GM12878 (cell line): ENCODE results near the gene AIG1. TPM values are rescaled to one million over a fixed set of nuclear protein-coding genes. Genes with fewer than 3 reads are reported as not detected.

Experiments used
- ATAC-seq: fragments of 200-7000 bp; cut with Tn5 transposase; 3 replicates; pipeline ENCODE4 v1.9.1; 2020; ENCODE audit warnings: mild to moderate bottlenecking, moderate library complexity
- BruUV-seq: library from RNA; stranded (reverse); fragments of 400-500 nt; replicated peaks from 2 replicates; lab custom pipeline; 2021; lab: Mats Ljungman, UMichigan
- CTCF ChIA-PET: fragments of 300-600 bp; sonication (Branson Sonifier 250); formaldehyde crosslinking; extraction: SDS; loops from one replicate; lab custom pipeline; 2021; ENCODE audit warnings: inconsistent platforms; lab: Yijun Ruan, JAX
- POLR2A ChIA-PET: fragments of 350-600 bp; formaldehyde crosslinking; extraction: SDS; loops from one replicate; lab custom pipeline; 2021; ENCODE audit warnings: inconsistent platforms; lab: Charles Lee
- RAD21 ChIA-PET: fragments of 300-600 bp; sonication (Branson Sonifier 250); formaldehyde crosslinking; loops from one replicate; lab custom pipeline; 2023; ENCODE audit warnings: antibody characterized with exemption; ENCODE audit not compliant: unreplicated experiment; lab: Charles Lee
- SMC1A ChIA-PET: fragments of 300-600 bp; sonication (Branson Sonifier 250); formaldehyde crosslinking; loops from one replicate; lab custom pipeline; 2023; ENCODE audit not compliant: unreplicated experiment, uncharacterized antibody; lab: Charles Lee
- DNase-seq: peaks from one replicate; pipeline ENCODE4 v3.0.0-alpha.2; 2011; ENCODE audit warnings: low read depth, low spot score
- FAIRE-seq: peaks from 3 replicates; lab custom pipeline; 2011; peaks lifted over from hg19 to GRCh38; lab: Jason Lieb, UNC
- H2AFZ ChIP-seq: 2 replicates; pipeline ENCODE4 v1.6.0; 2011; ENCODE audit warnings: low read depth, low read length, control low read depth; ENCODE audit not compliant: control insufficient read depth
- H3K27ac ChIP-seq: 2 replicates; pipeline ENCODE4 v1.5.1; 2011; ENCODE audit warnings: control low read depth; ENCODE audit not compliant: control insufficient read depth, insufficient read depth
- H3K27me3 ChIP-seq, 2 experiments: replicated peaks in 1 of 2; 2 replicates each; pipeline versions ENCODE4 v1.6.0 to v1.6.1; 2011; ENCODE audit warnings: low read length in 1 of 2; ENCODE audit not compliant: control insufficient read depth in 2 of 2, insufficient read depth in 2 of 2
- H3K36me3 ChIP-seq, 2 experiments: 2 replicates each; pipeline ENCODE4 v1.5.1; 2011; ENCODE audit warnings: low read length in 1 of 2; ENCODE audit not compliant: control insufficient read depth in 2 of 2, insufficient read depth in 2 of 2
- H3K4me1 ChIP-seq: 2 replicates; pipeline ENCODE4 v1.6.1; 2011; ENCODE audit warnings: mild to moderate bottlenecking, low read length, moderate library complexity, mixed read lengths; ENCODE audit not compliant: control insufficient read depth, insufficient read depth
- H3K4me2 ChIP-seq: 2 replicates; pipeline ENCODE4 v1.6.0; 2011; ENCODE audit warnings: control low read depth; ENCODE audit not compliant: control insufficient read depth, insufficient read depth
- H3K4me3 ChIP-seq: fragments of 200-600 bp; sonication (generic); 2 replicates; pipeline ENCODE4 v1.5.1; 2016
- H3K79me2 ChIP-seq: 2 replicates; pipeline ENCODE4 v1.6.0; 2011; ENCODE audit warnings: low read length; ENCODE audit not compliant: control insufficient read depth, insufficient read depth
- H3K9ac ChIP-seq: 2 replicates; pipeline ENCODE4 v1.8.0; 2011; ENCODE audit warnings: low read length, control low read depth, mixed read lengths; ENCODE audit not compliant: control insufficient read depth, insufficient read depth
- H3K9me3 ChIP-seq: replicated peaks from 3 replicates; pipeline ENCODE4 v1.5.1; 2011; ENCODE audit warnings: mild to moderate bottlenecking, low read length; ENCODE audit not compliant: control insufficient read depth, insufficient read depth
- H4K20me1 ChIP-seq: 2 replicates; pipeline ENCODE4 v1.6.0; 2011; ENCODE audit not compliant: control insufficient read depth, insufficient read depth
- CBX5 ChIP-seq: sonication (generic); IDR thresholded peaks from 2 replicates; pipeline ENCODE4 v1.6.1; 2016; ENCODE audit warnings: low read depth, moderate library complexity, mild to moderate bottlenecking, inconsistent platforms
- FOXM1 ChIP-seq: IDR thresholded peaks from 2 replicates; pipeline ENCODE4 v1.6.1; 2012; ENCODE audit warnings: low read depth, mild to moderate bottlenecking, inconsistent platforms, low read length, moderate library complexity
- HCFC1 ChIP-seq: fragments of 150-350 bp; IDR thresholded peaks from 2 replicates; pipeline ENCODE4 v1.6.1; 2014; ENCODE audit warnings: low read length
- MEF2B ChIP-seq: fragments of 450-650 bp; IDR thresholded peaks from 2 replicates; pipeline ENCODE4 v1.6.1; 2018; ENCODE audit warnings: mild to moderate bottlenecking, moderate library complexity; ENCODE audit not compliant: partially characterized antibody, poor library complexity, severe bottlenecking
- MYB ChIP-seq: fragments of 150-350 bp; IDR thresholded peaks from 2 replicates; pipeline ENCODE4 v1.6.1; 2014; ENCODE audit warnings: mild to moderate bottlenecking, low read depth, low read length, borderline replicate concordance
- NR2C1 ChIP-seq: fragments of 450-650 bp; IDR thresholded peaks from 2 replicates; pipeline ENCODE4 v1.6.1; 2017; ENCODE audit warnings: antibody characterized with exemption, mild to moderate bottlenecking, moderate library complexity
- NRF1 ChIP-seq: conservative IDR thresholded peaks from 2 replicates; pipeline ENCODE4 v1.6.1; 2011; ENCODE audit warnings: mild to moderate bottlenecking, low read depth, low read length, improper control_type of control experiment
- POU2F2 ChIP-seq: IDR thresholded peaks from 3 replicates; pipeline ENCODE4 v1.6.1; 2011; ENCODE audit warnings: low read depth, mild to moderate bottlenecking, low read length, borderline replicate concordance
- RCOR1 ChIP-seq: conservative IDR thresholded peaks from 2 replicates; pipeline ENCODE4 v1.6.1; 2012; ENCODE audit warnings: low read depth, low read length, improper control_type of control experiment
- RFX5 ChIP-seq: IDR thresholded peaks from 2 replicates; pipeline ENCODE4 v1.6.1; 2011; ENCODE audit warnings: low read depth, low read length, improper control_type of control experiment
- SMARCA5 ChIP-seq: fragments of 450-650 bp; IDR thresholded peaks from 2 replicates; pipeline ENCODE4 v1.6.1; 2017; ENCODE audit warnings: mild to moderate bottlenecking
- SMC3 ChIP-seq: IDR thresholded peaks from 2 replicates; pipeline ENCODE4 v1.6.1; 2011; ENCODE audit warnings: low read length, improper control_type of control experiment, borderline replicate concordance
- SREBF1 ChIP-seq: IDR thresholded peaks from 2 replicates; pipeline ENCODE4 v1.6.1; 2012; ENCODE audit warnings: mild to moderate bottlenecking, low read length
- TARDBP ChIP-seq: IDR thresholded peaks from 2 replicates; pipeline ENCODE4 v1.6.1; 2016; ENCODE audit warnings: borderline replicate concordance
- WGBS: methylation state at CpG from one replicate; pipeline ENCODE4 v1.1.6; 2016; ENCODE audit warnings: low lambda C conversion rate; ENCODE audit not compliant: insufficient replicate concordance, insufficient coverage; ENCODE audit errors: missing lambda C conversion rate; 5-methylcytosine and 5-hydroxymethylcytosine counted together
- in situ Hi-C: fragments of 300-500 bp; cut with MboI; formaldehyde crosslinking; loops from 9 replicates; pipeline ENCODE4 v1.14.3; 2018; ENCODE audit warnings: mixed read lengths
- intact Hi-C: fragments of 100-400 bp; cut with micrococcal nuclease; formaldehyde crosslinking; loops from one replicate; pipeline ENCODE4 v1.14.2; 2022; ENCODE audit not compliant: unreplicated experiment
- polyA plus RNA-seq, 11 experiments: library from polyadenylated mRNA; depleted of rRNA in 4 of 11; unstranded in 6 of 11; stranded (reverse) in 5 of 11; fragments of >200 nt; fragmentation: Nextera tagmentation in 4 of 11; fragmentation: Illumina TruSeq in 1 of 11; extraction: Ambion mirVana in 4 of 11; extraction: Trizol in 1 of 11; gene quantifications; 1 replicate in 1 of 11; 2 replicates in 10 of 11; pipeline versions ENCODE4 v1.2.1 to v1.2.3, GENCODE V29; 2011 to 2016; ENCODE audit warnings: inconsistent platforms in 2 of 11, missing spikeins in 2 of 11, low read depth in 1 of 11
- total RNA-seq, 4 experiments: library from RNA; depleted of rRNA in 3 of 4; stranded (reverse); fragments of >200 nt in 3 of 4; fragmentation: Illumina TruSeq in 1 of 4; extraction: Trizol in 1 of 4; gene quantifications; 2 replicates each; pipeline versions ENCODE4 v1.2.1 to v1.2.3, GENCODE V29; 2013 to 2021
- TF ChIP-seq, protein P1 (sequence below): fragments of 150-350 bp; IDR thresholded peaks from 2 replicates; pipeline ENCODE4 v1.6.1; 2016; ENCODE audit warnings: low read depth, low read length
- TF ChIP-seq, protein P2 (sequence below): fragments of 450-650 bp; IDR thresholded peaks from 2 replicates; pipeline ENCODE4 v1.6.1; 2017; ENCODE audit warnings: low read depth, mild to moderate bottlenecking, moderate library complexity

Gene AIG1
- total and polyA plus RNA-seq, 10 of the 15 experiments (the other 5 are each of a cell fraction or from before 2014, with no cell fraction given): 27.0 to 74.5 (median 36.4) TPM

DNA sequence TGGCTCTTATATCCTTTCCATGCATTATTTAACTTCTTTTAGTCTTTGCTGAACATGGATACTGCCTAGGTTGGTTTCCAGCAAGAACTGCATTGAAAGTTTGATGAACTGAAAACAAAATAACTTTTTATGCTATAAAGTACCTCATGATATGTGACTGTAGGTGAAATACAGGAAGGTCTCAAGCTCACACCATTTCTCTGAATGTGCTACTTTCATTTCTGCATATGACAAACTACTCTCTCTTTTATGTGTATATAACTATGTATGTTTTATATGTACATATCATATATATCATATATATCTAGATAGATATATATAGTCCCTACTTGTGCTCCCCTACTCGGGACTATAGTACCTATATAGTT, 65.9 kb downstream of the AIG1 start:
- Histone ChIP-seq H3K4me3 (no peak overlapping the region), H3K9ac (no peak overlapping the region), H3K27me3 (no peaks in the 10 kb centered on the region), H3K4me1 (0 out of 2 replicates have a peak, but pooled peaks cover 4% of the 10 kb centered on the region), H3K36me3 (no peaks in the 10 kb centered on the region), H2AFZ (peak overlapping the region; percentile 21), H4K20me1 (no peaks in the 10 kb centered on the region), H3K27ac (no peak overlapping the region), H3K4me2 (no peak overlapping the region), H3K9me3 (peaks cover 3% of the 10 kb centered on the region), H3K79me2 (no peaks in the 10 kb centered on the region)
- in situ Hi-C loops: no loop called here
- ChIA-PET POLR2A (no interaction called here), CTCF (interaction anchor here (0.6 kb wide), 1 partner anchor 65 kb away, joined by 3 read pairs; no protein-coding TSS in a partner anchor), SMC1A (no interaction called here), RAD21 (no interaction called here)
- TF ChIP-seq SREBF1 (no peak), TARDBP (no peak), CBX5 (no peak), NR2C1 (no peak), HCFC1 (no peak), SMARCA5 (no peak), MYB (no peak), MEF2B (no peak), NRF1 (no peak), RFX5 (no peak), SMC3 (no peak), POU2F2 (no peak), RCOR1 (no peak), FOXM1 (no peak)
- TF ChIP-seq, protein P1, sequence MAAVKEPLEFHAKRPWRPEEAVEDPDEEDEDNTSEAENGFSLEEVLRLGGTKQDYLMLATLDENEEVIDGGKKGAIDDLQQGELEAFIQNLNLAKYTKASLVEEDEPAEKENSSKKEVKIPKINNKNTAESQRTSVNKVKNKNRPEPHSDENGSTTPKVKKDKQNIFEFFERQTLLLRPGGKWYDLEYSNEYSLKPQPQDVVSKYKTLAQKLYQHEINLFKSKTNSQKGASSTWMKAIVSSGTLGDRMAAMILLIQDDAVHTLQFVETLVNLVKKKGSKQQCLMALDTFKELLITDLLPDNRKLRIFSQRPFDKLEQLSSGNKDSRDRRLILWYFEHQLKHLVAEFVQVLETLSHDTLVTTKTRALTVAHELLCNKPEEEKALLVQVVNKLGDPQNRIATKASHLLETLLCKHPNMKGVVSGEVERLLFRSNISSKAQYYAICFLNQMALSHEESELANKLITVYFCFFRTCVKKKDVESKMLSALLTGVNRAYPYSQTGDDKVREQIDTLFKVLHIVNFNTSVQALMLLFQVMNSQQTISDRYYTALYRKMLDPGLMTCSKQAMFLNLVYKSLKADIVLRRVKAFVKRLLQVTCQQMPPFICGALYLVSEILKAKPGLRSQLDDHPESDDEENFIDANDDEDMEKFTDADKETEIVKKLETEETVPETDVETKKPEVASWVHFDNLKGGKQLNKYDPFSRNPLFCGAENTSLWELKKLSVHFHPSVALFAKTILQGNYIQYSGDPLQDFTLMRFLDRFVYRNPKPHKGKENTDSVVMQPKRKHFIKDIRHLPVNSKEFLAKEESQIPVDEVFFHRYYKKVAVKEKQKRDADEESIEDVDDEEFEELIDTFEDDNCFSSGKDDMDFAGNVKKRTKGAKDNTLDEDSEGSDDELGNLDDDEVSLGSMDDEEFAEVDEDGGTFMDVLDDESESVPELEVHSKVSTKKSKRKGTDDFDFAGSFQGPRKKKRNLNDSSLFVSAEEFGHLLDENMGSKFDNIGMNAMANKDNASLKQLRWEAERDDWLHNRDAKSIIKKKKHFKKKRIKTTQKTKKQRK: no peak
- TF ChIP-seq, protein P2, sequence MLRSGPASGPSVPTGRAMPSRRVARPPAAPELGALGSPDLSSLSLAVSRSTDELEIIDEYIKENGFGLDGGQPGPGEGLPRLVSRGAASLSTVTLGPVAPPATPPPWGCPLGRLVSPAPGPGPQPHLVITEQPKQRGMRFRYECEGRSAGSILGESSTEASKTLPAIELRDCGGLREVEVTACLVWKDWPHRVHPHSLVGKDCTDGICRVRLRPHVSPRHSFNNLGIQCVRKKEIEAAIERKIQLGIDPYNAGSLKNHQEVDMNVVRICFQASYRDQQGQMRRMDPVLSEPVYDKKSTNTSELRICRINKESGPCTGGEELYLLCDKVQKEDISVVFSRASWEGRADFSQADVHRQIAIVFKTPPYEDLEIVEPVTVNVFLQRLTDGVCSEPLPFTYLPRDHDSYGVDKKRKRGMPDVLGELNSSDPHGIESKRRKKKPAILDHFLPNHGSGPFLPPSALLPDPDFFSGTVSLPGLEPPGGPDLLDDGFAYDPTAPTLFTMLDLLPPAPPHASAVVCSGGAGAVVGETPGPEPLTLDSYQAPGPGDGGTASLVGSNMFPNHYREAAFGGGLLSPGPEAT: no peak
- WGBS: 96% methylated on average over 1 of the region's 1 CpG
- intact Hi-C loops: no loop called here
- DNase-seq: no peak
- peak; percentile 59 for ATAC-seq
- no peak for FAIRE-seq
- BruUV-seq: no TSS peak
